Measurements from ENCODE around the gene MAD1L1.
"Not testable (repeated sequence)": the region's sequence is repeated elsewhere in the genome, so short reads cannot be mapped to it uniquely, and the experiment has no call there.

Gene MAD1L1

DNA sequence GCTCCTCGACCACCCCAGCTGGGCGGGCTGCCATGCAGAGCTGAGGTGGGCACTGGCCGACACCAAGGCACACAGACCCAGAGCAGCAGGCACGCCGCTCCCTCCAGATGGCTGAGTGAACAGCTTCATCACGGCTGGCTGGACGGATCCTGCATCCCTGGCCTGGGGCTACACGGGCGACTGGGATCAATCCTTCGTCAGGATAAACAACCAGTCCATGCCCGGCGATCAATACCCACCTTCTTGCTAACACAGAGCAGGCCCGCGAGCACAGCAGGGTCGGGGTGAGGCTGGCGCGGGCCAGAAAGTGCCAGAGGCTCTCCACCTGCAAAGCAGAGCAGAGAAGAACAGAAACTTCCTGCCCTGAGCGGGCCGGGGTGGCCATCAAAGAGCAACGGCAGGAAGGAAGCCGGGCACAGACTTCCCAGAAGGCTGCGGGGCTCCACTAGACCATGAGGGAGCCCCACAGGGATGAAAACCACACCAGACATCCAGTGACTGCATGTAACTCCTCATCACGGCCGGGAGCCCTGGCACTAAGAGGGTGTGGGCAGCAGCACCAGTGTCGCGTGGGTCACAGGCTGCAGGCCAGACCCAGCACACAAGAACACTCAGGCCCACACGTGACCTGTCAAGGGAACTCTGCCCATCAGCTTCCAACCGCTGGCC is 166.4 kb downstream of the MAD1L1 start:
- peak; percentile 17 for DNase-seq (ENCODE audit: low read depth)

GRCh38 chr7:2065528-2065927 is 167.2 kb downstream of the MAD1L1 start:
- DNase-seq (ENCODE audit: low read depth), result no peak

- DNase-seq (ENCODE audit: low read depth), result no peak
Observed at GRCh38 chr7:2063563-2064260, 169.0 kb downstream of the MAD1L1 start.

- no peak for DNase-seq (ENCODE audit: low read depth)
Observed at GRCh38 chr7:2062648-2063047, 170.1 kb downstream of the MAD1L1 start.

- no peak for DNase-seq (ENCODE audit: low read depth)
Observed at GRCh38 chr7:2060701-2061100, 172.0 kb downstream of the MAD1L1 start.

DNA sequence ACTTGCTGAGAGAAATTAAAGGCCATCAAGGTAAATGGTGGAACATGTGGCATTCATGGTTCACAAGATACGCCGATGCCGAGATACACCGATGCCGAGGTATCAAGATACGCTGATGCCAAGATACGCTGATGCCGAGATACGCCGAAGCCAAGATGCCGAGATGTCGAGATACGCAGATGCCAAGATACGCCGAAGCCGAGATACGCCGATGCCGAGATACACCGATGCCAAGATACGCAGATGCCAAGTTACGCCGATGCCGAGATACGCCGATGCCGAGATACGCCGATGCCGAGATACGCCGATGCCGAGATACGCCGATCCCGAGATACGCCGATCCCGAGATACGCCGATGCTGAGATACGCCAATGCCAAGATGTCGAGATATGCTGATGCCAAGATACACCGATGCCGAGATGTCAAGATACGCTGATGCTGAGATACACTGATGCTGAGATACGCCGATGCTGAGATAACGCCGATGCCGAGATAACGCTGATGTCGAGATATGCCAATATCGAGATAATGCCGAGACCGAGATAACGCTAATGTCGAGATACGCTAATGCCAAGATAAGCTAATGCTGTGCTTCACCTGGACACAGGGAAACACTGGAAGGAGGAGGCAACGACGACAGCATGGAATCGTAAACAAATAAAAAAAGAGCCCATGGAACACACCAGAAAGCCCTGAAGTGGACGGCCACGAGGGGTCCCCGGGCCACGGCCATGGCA is 172.6 kb downstream of the MAD1L1 start:
- DNase-seq (ENCODE audit: low read depth), result no peak

GRCh38 chr7:2058246-2058645 is 174.5 kb downstream of the MAD1L1 start:
- DNase-seq (ENCODE audit: low read depth), result not testable (repeated sequence)

DNA sequence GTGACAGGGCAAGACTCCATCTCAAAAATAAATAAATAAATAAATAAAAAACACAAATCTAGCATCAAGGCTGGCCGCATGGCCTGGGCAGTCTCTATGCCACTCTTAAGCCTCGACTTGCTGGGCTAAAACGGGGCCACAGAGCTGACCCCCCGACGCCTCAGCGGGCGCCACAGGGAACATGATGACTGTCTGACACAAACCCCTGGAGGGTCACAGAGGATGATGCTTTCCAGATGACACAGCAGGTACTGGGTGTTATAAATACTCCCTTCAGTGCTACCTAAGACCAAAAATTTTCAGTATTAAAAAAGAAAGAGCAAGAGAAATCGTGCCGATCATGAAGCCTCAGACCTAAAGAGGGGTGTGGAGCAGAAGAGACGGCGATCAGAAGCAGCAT is 176.8 kb downstream of the MAD1L1 start:
- DNase-seq (ENCODE audit: low read depth), result no peak

DNA sequence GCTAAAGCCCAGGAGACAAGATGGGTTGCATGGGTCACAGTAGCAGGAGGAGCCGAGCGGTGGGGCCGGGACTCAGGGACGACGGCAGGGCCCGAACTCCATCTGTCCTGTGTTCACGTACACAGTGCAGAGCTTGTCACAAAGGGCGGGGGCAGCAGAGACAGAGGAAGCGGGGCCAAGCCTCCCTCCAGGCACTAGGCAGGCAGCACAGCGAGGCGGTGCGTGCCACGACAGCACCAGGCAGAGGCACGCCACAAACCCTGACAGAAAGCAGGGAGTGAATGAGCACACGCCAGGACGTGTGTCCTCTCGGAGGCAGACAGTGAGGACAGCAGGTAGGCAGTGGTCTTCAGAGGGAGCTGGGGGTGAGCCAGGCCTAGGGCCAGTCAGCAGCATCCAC is 177.8 kb downstream of the MAD1L1 start:
- no peak for DNase-seq (ENCODE audit: low read depth)

GRCh38 chr7:2053395-2053794 is 179.3 kb downstream of the MAD1L1 start:
- no peak for DNase-seq (ENCODE audit: low read depth)

DNA sequence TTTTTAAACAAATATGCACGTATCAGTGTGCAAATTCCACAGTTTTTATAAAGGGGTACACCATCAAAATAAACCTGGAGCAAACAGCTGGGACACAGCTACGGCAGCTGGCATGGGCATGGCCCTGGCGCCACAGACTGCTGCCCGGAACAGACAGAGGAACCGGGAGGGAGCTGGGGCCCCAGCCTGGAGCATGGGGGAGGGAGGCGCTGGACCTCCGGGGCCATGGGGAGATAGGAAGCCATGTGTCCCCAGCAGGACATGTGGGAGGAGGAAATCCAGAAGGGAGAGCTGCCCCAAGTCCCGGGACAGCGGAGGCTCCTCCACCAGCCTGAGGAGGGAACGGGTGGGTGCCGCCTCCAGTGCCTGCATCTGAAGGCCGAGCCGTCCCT is 180.1 kb downstream of the MAD1L1 start:
- DNase-seq (ENCODE audit: low read depth), result no peak

GRCh38 chr7:2051707-2052656 is 180.8 kb downstream of the MAD1L1 start:
- no peak for DNase-seq (ENCODE audit: low read depth)

DNA sequence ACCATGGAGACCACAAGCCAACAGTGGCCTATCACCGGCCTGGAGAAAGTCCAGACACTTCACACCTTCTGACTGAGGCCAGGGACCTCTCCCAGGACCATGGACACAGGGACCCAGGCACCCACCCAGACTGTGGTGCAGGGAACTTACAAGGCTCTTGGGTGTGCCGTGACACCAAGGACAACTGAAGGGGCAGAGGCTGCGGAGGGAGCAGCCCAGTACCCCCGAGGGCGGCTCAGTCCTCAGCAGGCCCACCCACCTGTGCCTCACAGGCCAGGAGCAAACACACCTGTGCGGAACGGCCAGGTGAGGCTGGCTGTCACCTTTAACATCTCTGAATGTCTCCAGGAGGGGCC is 182.3 kb downstream of the MAD1L1 start:
- DNase-seq (ENCODE audit: low read depth), result no peak

DNA sequence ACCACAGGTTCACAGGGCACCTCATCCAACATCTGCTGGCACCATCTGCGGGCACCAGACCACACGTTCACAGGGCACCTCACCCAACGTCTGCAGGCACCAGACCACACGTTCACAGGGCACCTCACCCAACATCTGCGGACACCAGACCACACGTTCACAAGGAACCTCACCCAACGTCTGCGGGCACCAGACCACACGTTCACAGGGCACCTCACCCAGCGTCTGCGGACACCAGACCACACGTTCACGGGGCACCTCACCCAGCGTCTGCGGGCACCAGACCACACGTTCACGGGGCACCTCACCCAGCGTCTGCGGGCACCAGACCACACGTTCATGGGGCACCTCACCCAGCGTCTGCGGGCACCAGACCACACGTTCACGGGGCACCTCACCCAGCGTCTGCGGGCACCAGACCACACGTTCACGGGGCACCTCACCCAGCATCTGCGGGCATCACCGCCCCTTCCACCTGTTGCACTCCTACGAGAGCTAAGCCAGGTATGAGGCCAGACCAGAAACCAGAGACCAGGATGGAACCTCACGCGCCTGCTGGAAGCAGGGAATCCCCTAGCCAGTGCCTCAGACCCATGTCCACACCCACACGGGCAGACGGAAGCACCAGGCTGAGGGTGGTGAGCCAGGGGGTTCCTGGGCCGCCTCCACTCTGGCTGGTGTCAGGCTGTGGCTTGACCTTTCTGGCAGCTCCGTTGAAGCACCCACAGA is 182.8 kb downstream of the MAD1L1 start:
- no peak for DNase-seq (ENCODE audit: low read depth)

DNA sequence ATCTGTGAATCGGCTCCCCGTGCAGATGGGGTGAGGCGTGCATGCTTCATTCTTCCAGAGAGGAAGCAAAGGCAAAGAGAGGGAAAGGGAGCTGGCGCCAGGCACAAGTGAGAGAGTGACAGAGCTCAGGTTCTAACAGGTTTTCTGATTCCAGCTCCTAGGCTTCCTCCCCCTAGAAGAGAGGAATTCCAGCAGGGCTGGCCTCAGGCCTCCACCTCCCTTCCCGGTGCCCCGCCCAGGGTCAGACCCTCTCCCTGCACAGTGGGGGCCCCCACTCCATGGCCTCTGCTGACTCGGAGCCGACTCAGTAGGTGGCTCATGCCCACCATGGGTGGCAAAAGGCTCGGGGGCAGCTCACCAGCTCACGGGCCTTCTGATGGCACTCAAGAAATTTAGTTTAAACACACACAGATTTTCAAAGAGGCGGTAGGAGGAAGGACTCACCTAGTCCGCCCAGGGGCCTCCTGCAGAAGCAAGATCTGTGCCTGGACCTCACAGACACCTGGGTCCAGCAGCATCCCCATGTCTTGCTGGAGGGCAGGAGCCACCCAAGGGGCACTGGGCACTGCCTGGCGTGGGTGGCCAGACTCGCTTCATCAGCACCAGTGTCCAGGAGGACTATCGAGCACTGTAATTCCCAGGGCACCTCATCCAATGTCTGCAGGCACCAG is 183.5 kb downstream of the MAD1L1 start:
- no peak for DNase-seq (ENCODE audit: low read depth)

DNA sequence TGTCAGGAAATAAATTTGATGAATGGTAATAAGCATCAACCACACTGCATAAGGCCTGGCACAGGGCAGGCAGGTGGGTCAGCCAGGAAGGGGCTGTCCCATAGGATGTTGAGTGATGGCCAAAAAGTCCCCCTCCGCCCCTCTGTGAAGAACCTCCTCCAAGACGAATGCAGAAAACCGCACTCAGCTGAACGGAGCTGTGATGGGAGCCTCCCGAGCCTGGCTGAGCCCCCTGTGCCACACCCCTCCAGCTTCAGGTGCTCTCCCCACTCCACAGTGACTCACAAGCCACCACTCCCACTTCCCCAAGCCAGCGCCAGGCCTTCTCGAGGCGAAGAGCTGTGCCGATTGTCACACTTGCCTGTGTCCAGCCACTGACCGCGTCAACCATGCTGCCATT is 184.2 kb downstream of the MAD1L1 start:
- DNase-seq (ENCODE audit: low read depth), result no peak

GRCh38 chr7:2048006-2048405 is 184.7 kb downstream of the MAD1L1 start:
- no peak for DNase-seq (ENCODE audit: low read depth)

DNA sequence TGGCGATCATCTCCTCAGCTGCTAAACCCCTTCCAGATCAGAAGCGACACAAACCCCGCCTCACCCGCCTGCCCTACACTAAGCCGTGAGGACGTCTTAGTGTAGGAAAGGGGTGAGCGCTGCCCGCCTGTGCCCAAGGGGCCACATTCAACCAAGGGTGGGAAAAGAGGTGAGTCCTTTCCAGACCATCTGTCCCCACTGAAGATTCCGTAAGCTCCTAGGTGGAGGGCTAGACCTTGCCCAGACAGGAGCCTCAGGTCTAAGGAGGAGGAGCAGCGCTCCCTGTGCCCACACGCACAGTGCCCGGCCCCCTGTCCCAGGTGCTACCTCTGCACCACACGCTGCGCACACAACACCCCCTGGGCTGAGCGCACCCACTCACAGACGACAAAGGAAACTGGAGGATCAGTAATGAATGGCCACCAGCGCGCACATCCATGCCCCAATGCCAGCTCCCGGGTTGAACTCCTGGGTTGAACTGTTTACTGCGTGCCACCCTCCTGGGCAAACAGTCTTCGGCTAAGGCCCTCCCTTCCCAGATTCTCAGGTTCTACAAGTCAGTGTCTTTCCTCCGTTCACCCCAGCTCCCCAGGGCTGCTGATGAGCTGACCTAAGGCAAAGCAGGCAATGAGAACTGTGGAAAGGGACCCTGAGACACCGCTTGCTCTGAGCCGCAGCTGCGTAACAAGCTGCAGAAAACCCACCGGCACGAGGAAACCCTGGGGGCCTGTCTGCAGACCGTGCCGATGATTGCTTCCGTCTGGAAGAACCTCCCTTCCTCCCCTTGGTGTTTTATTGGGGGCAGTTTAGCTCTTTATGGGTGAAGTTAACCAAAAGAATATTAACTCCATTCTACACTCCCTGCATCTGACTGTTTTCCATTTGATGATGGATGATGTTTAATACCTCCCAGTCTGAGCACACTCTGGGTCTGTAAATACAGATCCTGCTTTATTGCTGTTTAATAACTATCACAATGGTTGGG is 185.9 kb downstream of the MAD1L1 start:
- no peak for DNase-seq (ENCODE audit: low read depth)

DNA sequence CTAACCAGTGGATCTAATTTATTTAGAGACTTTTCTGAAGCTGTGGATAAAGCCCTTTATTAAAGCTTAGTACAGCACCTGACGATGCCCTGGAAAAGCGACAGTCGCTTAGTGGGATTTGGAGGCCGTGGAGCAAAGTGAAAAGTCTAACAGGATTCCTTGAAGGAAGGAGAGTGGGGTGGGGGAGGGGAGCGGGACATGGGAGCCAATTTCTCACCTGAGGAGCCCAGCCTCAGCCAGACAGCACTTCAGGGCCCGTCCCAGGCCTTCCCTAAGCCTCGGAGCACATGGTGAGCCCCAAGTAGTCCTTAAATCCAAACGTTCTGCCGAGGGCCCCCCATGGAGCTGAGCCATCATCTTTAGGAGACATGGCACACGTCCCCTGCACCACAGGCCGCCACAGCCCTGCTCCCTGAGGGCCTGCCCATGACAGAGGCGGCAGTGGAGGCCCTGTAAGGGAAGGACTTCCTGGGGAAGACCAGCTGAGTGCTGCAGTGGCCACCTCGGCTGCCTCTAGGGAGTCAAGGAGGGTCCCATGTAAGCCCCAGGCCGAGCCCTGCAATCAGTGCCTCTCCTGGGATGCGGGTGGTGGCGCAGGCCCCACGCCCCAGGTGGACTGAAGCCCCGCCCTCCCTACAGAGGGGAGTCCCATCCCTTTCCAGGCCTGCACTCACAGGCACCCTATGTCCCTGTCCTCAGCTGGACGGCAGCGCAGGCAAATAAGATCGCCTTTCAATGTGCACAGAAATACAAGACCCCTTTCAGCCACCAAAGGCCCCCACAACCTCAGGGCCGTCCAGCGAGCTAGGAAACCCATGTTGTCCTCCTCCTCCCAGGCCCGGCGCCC is 187.0 kb downstream of the MAD1L1 start:
- DNase-seq (ENCODE audit: low read depth), result no peak
